NK-92 (cell line): ENCODE results near the gene LMNTD1.

Source experiments
- DNase-seq: peaks from one replicate; lab custom pipeline; 2025; ENCODE audit not compliant: unreplicated experiment; lab: John Stamatoyannopoulos, UW

LMNTD1 gene

DNA sequence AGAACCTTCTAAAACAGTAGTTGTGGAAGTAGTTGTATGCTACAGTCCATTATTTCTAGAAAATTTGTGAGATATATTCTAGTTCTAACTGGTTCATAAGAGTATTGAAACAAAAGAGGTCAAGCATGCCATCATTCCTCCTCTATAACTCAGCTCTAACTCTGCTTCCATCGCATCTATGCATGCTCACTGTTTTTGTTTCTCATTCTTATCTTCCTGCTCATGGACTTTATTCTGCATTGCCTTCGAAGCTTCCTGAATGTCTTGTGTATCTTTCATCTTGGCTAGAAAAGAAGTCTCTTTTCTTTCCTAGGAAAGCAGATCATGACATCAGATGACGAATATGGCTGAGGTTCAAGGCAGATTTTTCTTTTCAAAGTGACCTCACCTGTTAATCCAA, 402 bp downstream of the LMNTD1 start:
- no peak for DNase-seq

DNA sequence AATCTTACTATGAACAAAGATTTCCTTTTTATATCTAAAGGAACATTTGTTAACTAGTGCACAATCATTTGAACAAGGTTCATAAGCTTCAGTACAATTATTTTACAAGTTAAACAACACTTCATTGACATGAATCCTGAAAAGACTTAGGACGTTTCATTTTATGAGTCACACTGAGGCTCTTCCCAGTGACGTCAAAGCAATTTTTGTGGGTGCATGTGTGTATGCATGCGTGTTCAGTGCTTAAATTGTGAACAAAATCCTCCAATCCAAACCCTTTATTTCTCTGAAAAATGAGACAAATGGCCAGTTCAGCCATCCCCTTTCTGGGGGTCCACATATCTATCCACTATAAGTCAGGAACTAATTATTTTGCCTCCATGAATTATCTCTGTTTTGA, 2.9 kb downstream of the LMNTD1 start:
- no peak for DNase-seq

DNA sequence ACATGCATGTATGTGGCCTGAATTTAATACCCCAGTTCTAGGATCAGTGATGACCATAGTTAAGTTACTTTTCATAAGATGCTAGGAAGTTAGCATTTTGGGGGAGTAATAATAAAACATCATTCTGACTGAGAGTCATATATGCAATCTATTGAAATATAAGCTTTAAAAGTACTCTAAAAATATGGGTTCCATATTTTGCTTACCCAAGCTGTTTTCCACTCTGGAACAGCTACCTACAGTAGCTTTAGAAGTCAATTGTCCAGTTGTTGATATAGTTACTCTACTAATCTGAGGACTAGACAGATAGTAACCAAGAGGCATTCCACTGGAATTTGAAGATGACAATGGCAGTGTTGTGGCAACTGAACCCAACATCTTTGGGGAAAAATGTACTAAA, 4.0 kb downstream of the LMNTD1 start:
- no peak for DNase-seq

DNA sequence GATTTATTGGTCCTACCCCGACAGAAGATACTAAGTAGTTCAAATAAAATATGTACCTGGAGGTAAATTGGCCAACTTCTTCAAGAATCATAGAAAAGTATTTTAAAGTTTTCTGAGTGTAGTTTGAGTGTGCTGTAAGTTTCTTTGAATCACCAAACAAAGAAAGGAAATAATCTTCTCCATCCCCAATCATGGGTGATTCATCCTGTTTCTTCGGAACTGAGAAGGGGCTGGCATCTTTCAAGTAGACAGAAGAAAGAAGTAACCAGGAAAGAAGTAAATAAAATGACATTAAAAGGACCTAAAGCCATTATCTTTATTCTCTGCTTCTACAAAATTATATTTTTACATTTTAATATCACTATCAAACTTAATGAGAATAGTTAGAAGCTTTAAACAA, 6.8 kb downstream of the LMNTD1 start:
- DNase-seq, result no peak

DNA sequence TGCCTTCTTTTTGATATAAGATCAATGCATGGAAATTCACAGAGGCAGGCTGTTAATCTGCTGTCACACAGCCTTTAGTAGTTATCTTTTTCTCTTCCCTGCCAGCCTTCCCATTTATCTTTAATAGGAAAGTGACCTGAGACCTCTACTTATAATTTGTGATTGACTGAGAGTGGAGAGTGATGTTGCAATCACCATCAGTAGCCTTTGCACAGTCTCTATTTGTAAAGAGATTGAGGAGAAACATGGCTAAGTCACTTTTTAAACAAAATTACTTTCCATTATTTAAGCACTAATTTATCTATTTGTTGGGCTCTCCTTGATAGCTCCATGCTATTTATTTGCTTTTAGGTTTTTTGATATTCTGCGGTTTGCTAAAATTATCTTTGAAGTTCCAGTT, 19.9 kb downstream of the LMNTD1 start:
- DNase-seq, result no peak

DNA sequence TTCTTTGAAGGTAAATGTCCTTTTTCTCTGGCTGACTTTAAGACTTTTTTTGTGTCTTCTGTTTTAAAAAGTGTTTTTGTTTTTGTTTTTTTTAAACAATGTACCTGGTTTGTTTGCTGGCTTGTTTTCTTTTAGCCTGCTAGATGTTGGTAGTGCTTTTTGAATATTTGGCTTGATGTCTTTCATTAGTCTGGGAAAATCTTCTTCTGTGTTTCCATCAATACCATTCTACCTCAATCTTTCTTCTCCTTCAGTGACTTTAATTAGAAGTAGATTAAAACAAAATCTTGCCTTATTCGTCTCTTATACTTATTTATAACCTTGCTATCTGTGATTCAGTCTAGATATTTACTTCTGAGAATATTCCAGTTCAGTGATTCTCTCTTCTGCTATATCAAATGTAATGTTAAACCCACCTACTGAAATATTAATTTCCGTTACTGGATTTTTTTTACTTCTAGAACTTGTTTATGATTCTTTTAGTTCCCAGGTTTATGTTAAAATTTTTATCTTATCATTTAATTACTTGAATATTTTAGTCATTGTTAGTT, 21.5 kb downstream of the LMNTD1 start:
- DNase-seq, result no peak

DNA sequence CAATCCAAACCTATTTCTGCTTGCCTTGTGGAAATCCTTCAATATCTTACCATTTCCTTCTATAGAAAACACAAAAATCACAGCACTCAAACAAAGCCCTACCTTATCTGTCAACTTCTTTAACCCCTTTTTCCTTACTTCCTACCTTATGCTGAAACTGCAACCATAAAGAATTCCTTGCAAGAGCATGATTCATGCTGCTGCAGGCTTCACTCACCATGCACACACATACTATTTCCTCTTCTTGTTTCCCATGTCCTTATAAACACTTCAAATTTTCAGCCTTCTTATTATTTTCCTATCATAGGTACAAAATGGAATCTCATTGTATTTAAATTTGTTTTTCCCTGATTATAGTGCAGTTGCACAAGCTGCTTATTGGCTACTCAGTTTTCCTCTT, 23.3 kb downstream of the LMNTD1 start:
- DNase-seq, result no peak

DNA sequence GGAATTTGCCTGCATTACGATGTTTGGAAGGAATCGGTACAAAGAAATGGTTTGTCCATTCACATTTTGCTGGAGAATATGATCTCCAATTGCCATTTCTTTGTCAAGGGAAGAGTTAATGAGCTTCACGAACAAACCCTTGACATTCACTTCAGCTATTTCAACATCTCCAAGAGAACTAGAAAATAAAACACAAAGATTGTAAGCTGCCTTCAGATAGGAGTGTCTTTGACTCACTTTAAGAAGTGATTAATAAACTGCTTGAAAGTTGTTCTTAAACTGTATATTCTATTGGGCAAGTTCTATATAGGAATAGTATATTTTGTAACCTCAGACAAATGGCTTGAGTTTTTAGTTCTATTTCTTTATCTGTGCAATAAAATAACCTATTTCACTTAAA, 26.3 kb downstream of the LMNTD1 start:
- no peak for DNase-seq

DNA sequence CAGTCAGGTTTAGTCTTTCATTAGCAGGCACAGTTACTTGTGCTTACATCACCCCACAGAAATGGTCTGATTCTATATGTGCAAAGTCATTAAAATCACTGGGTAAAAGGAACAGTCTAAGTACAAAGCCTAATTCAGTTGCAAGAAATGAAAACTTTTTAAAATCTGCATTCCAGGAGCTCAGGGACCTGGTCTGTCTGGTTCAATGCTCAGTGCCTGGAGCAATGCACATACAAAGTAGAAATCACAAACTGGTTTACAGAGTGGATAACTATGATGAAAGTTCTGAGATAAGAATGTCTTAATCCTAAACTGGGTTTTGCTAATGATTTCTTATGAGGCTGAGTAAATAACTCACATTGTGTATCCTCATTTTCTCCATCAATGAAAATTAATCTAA, 28.7 kb downstream of the LMNTD1 start:
- DNase-seq, result no peak

DNA sequence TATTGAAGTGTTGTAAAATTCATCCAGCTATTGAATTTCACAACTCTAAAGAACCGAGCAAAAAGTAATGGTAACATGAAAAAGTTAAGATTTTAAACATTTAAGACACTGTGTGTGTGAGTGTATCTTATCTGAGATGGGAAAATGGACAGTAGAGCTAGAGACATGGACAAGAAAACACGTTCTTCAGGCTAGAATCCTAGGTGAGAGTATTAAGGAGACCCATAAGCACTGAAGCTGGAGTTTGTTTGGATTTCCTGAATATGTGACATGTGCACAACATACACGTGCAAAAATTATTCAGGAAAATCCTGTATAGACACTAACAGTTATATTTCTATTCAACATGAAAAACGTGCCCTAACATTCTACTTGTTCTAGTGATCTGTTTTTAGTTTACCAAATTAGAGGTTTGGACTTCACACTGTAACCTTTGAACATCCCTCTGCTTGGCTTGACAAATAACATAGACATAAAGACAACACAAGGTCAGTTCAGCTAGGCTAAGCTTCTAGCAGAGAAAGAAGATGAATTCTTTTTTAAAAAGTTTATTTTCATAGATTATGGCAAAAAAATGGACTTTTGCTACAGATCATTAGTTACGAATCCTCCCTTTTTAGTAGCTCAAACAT, 31.3 kb downstream of the LMNTD1 start:
- no peak for DNase-seq

DNA sequence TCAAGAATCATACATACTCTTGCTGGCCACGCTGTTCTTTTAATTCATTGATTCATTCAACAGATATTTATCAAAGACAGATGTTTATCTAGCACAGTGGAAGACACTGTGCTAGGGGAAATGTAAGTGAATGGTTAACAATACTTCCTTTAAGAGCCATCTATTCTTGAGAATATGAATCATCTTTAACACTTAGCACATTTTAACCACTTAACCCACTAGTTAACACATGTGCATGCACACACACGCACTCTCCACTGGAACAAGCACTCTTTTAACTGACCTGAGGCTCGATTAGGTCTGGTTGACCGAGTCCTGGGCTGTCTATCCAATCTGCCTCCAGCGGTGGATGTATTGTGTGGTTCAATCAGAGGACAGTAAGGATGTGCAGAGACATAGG, 34.6 kb downstream of the LMNTD1 start:
- no peak for DNase-seq

DNA sequence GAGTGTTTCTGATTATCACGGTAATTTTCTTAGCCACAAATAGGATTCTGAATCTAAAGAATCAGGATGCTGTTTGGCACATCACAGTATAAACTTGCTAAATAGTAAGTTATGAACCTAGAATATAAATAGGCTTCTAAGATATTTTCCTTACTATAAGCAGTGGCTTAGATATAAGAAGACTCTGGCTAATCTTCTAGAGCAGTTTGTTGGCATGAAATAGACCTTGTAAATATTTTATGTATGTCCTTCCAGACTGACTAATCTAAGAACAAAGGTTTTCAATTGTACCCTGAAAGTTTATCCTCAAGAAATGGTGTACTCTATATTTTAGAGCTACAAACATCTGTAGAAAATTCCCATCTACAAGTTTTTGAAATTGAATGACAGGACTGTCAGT, 48.3 kb downstream of the LMNTD1 start:
- no peak for DNase-seq

DNA sequence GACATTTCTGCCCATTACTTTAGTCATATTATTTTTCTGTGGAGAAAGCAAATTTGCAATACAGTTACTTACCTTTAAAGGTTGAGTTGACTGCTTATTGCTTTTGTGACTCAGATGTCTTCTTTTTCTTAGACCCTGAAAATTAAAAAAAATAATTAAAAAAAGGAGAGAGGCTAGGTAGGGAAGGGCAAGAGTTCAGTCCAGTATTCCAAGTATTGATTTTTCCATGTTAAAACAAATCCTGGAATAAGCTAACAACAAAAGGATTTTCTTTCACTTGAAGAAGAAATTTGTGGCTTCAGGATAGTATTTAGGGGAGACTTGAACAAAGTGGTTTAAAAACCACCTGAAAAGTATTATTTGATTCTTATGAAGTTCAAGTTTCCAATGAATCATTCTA, 49.4 kb downstream of the LMNTD1 start:
- DNase-seq, result no peak

DNA sequence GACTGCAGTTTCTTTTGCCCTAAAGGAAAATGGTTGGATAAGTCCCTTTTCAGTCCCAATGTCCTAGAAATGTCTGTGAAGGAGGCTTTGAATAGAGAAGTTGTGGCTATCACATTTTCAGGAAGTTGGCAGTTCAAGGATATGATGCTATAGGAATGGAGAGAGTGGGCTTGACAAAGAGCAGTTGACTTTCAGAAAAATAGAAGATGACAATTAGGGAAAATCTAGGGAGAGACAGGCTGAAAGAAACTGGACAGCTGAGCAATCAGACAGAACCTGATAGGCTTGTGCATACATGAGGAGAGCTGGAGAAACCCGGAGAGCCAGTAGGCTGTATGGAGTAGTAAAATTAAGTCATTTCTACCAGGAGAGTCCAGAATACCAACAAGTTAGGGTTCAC, 50.5 kb downstream of the LMNTD1 start:
- no peak for DNase-seq

DNA sequence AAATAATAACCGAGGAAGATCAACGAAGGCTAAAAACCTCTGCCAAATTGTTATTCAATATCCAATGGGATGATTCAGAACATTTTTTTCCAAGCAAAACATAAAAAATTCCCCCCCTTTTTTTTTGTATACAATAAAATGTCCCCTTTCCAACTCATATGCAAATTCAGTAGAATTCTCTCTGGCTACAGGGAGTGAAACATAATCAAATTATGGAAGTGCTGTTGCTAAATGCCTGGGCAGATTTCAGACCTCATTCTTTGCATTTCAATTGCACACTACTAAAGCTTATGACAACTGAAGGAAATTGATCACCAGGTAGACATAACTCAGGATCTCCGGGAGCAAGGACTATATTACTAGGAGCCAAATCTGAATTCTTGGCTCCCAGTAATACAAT, 51.0 kb downstream of the LMNTD1 start:
- DNase-seq, result no peak

DNA sequence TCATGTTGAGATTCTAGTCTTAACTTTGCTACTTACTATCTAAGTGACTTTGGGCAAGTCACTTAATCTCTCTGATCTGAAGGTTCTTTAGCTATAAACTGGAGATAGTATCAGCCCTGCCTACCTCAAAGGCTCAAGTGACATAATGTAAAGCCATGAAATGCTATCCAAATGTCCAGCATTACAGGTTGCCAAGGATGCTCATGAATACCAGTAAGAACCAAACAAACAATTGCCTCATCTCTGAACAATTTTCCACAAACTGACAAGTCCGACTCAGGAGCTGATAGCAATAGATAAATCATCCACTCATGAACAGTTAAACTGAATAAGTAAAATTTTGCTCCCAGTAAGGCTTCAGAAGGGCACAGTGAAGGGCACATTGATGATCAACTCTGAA, 51.5 kb downstream of the LMNTD1 start:
- no peak for DNase-seq

DNA sequence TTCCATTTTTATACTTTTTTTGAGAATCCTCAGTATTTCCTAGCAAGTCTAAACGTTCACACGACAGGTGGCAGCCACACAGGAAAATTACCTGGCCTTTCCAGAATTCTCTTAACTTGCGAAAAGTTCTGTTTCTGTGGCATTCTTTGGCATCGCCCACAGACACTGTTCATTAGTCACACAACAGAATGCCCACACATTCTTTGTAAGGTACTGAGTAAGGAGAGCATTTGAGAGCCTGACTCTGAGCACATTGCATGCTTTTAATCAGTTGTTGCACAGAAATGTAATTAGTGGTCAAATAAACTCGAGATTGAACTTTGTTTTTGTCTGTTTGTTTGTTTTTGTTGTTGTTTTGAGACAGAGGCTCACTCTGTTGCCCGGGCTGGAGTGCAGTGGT, 52.4 kb downstream of the LMNTD1 start:
- DNase-seq, result no peak

DNA sequence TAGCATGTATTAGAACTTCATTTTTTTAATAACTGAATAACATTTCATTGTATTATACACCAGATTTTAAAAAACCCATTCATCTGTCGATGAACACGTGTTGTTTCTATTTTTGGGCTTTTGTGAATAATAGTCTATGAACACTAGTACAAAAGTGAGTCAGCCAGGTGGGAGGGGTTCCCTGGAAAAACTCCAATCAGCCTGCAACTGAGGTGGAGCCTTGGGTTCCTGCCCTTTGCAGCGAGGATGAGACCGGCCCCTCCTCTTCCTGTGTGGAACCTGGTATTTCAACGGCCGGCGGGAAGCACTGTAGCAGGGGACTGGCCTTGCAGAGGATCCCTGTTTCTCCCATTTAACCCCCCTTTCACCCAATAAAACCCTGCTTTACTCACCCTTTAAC, 56.1 kb downstream of the LMNTD1 start:
- DNase-seq, result no peak

DNA sequence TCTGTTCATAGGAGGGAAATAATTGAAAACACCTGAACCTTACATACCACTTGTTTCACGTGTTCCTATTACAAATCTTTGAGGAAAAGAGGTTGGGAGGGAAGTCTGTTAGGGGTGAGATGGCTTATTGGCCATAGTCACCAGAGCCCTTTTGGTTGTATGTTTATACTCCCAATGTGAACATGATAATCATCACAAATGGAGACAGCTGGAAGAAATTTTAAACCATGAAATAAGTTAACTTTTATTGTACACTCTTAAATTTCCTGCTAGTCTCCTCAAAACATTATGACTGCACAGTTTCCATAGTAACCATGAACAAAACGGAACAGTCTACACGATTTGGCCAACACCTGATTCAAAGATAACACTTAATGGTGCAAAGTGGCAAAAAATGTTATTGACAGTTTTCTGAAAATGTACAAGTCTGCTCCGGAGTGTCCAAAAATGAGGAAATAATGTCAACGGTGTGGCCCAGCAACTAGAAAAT, 56.9 kb downstream of the LMNTD1 start:
- no peak for DNase-seq

DNA sequence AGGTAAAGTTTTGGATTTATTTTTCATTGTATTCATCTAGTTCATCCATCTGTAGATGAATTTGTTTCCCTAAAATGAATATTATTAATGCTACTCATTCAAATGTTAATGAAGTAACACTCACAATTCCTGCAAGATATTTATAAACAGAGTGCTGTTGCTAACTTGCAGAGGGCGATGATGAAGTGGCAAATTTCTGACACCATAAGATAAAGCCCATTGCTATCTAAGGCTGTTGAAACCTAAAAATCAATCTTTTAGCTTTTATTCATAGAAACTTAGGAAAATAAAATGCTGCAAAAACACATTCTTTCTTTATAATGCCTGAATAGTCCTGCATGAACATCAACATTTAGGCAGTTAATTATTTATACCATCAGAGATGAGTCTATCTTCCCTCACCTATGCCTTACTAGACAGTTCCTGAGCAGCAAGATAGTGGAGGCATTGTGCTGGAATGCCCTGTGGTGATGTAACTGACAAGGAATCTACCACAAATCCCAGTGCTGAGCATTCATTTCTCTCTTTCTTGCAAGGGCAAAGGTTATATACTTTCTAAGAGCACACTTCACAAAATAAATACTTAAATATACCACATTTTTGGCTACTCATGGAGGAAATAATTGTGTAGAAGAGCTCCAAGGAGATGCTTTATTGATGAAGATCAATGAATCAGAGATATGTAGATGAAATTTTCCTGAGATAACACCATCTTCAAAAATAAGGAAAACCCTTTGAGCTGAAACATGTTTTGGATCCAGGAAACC, 57.6 kb downstream of the LMNTD1 start:
- no peak for DNase-seq

DNA sequence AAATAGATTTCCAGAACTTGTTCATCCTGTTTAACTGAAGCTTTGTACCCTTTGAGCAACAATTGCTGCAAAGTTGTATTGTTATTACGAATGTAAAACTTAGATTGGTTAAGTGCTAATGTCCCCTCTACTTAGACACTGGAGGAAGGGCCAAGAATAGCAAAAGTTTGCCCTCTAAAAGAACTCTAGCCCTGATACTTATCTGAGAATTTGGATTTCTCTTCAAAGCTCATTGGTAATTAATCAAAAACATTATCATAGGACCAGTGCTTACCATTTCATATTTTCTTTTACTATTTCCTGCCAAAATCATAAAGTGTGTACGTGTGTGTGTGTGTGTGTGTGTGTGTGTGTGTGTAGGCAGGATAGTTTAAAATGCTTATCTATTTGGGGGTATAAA, 58.2 kb downstream of the LMNTD1 start:
- no peak for DNase-seq

DNA sequence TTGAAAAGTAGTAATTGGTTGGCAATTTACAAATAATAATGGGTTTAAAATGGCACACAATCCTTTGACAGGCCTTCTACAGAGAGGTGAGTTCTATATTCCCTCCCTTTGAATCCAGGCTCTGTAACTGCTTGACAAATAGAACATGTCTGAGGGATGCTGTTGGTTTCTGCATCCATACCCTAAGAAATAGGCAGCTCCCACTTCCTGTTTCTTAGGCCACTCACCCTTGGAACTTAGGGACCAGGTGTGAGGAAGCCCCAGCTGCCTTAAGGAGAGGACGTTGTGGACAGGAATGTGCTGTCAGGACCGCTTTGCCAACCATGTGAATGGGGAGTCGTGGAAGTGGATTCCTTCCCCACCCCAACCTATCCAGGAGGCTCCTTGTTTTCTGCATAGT, 59.4 kb downstream of the LMNTD1 start:
- no peak for DNase-seq
